NB4 (cell line): ENCODE measurements around the gene MFSD11.
"Not testable (repeated sequence)": the region's sequence is repeated elsewhere in the genome, so short reads cannot be mapped to it uniquely, and the experiment has no call there.

ENCODE experiments used
- TF ChIP-seq, protein P1 (sequence below): IDR thresholded peaks from 2 replicates; pipeline ENCODE4 v1.6.1; 2011; ENCODE audit warnings: low read depth, low read length
- TF ChIP-seq, protein P2 (sequence below): IDR thresholded peaks from one replicate; pipeline ENCODE4 v1.5.1; 2012; ENCODE audit warnings: low read depth, low read length

DNA sequence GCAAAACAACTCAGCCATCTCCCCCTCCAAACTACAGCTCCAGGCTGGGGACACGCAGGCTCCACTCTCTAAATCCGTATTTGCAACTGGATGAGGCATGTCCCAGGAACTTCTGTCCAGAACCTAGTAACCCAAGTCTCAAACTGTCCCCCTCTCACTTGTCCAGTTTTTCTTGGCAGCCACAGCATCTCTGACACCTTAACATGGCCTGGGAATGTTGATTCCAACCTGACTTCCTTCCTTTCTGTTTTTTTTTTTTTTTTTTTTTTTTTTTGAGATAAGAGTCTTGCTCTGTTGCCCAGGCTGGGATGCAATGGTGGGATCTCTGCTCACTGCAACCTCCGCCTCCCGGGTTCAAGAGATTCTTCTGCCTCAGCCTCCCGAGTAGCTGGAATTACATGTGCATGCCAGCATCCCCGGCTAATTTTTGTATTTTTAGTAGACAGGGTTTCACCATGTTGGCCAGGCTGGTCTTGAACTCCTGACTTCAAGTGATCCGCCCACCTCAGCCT is 39.4 kb upstream of the MFSD11 start:
- TF ChIP-seq, protein P1, sequence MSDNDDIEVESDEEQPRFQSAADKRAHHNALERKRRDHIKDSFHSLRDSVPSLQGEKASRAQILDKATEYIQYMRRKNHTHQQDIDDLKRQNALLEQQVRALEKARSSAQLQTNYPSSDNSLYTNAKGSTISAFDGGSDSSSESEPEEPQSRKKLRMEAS, result not testable (repeated sequence)
- TF ChIP-seq, protein P2, sequence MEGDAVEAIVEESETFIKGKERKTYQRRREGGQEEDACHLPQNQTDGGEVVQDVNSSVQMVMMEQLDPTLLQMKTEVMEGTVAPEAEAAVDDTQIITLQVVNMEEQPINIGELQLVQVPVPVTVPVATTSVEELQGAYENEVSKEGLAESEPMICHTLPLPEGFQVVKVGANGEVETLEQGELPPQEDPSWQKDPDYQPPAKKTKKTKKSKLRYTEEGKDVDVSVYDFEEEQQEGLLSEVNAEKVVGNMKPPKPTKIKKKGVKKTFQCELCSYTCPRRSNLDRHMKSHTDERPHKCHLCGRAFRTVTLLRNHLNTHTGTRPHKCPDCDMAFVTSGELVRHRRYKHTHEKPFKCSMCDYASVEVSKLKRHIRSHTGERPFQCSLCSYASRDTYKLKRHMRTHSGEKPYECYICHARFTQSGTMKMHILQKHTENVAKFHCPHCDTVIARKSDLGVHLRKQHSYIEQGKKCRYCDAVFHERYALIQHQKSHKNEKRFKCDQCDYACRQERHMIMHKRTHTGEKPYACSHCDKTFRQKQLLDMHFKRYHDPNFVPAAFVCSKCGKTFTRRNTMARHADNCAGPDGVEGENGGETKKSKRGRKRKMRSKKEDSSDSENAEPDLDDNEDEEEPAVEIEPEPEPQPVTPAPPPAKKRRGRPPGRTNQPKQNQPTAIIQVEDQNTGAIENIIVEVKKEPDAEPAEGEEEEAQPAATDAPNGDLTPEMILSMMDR, result not testable (repeated sequence)
